Suppressor macrophage treated with lipopolysaccharide for 1 hour (primary cell): ENCODE results near the gene SNX15.
"Not testable (repeated sequence)": the region's sequence is repeated elsewhere in the genome, so short reads cannot be mapped to it uniquely, and the experiment has no call there.

Experiments
- DNase-seq, 3 donors: peaks; one replicate each; pipeline ENCODE4 v3.0.0-alpha.2; 2020 to 2022

The SNX15 gene

GRCh38 chr11:65016705-65017104, 10.5 kb upstream of the SNX15 start:
- DNase-seq: no peak

DNA sequence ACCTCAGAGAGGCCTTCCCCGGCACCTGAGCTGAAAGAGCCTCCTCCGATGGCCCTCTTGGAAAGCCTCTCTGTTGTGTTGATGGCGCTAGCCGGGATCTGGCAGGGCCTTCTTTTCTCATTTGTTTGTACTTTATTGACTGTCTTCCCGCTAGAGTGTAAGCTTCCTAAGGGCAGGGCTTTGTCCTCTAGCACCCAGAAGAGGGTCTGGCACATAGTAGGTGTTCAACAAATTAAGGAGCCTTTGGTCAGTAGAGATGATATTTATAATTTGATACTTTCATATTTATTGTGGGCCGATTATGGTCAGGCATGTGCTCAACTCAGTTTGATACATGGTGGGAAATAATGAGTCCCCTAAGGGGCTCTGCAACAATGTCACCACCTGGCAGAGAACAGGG, 9.3 kb upstream of the SNX15 start:
- no peak for DNase-seq

DNA sequence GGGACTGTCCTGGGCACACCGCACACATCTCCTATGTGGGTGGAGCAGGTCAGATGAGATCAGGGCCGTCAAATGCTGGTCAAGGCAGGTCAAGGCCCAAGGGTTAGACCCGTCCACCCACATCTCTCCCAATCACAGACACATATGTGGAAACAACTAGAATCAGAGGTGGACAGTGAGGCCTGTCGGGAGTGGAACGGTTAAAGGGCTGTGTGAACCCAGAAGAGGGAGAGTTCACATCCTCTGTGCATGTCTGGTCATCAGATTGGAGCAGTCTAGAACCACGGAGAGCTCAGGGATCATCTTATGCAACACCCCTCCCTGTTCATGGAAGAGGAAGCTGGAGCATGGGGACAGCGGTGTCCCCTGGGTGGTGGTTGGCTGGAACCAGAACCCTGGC, 7.4 kb upstream of the SNX15 start:
- no peak for DNase-seq

DNA sequence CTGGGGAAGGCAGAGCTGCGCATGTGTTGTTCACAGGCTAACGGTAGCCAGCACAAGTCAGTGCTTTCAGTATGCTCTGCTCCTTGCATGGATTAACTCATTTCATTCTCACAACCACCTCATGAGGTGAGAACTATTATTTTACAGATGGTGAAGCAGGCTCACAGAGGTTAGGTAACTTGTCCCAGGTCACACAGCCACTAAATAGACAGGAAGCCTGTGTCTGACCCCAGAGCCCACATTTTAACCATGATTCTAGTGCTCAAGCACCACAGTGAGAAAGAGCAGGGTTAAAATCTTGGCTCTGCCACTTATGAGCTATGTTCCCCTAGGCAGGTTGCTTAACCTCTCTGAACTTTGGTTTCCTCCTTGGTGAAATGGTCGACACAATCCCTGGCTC, 6.2 kb upstream of the SNX15 start:
- DNase-seq: no peak

- no peak for DNase-seq
These were observed 5.7 kb upstream of the SNX15 start for GRCh38 chr11:65021509-65021908.

DNA sequence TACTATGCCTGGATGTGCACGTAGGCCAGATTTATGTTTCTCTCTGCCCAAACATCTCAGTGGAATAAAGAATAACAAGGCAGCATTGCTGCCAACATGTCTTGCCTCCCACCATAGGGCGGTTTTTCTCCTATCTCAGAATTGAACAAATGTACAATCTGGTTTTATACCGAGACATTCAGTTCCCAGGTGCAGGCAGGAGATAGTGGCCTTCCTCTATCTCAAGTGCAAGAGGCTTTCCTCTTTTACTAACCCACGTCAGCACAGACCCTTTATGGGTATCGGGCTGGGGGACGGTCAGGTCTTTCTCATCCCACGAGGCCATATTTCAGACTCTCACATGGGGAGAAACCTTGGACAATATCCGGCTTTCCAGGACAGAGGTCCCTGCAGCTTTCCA, 3.7 kb upstream of the SNX15 start:
- DNase-seq: not testable (repeated sequence)

DNA sequence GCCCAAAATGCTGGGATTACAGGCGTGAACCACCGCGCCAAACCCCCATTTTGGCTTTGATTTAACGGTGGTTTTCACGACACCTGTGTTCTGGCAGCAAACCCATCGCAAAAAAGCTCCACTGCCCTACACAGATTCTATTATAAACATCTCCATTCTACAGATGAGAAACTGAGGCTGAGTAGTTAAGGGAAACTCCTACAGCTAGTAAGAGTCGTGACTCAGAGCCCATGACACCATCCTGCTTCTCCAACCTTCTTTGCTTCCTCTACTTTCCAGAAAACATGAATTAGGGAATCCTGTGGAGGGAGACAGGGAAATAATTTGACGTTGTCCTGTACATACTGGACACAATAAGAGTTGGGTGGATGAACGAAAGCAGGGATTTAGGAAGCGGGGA, 429 bp upstream of the SNX15 start:
- peak; percentile 39 to 67 (median 52) for DNase-seq

GRCh38 chr11:65032216-65032615, 5.0 kb downstream of the SNX15 start:
- DNase-seq: no peak

- DNase-seq: no peak
These were observed 7.2 kb downstream of the SNX15 start for GRCh38 chr11:65034423-65034822.

GRCh38 chr11:65035579-65035978, 8.3 kb downstream of the SNX15 start:
- DNase-seq: no peak

DNA sequence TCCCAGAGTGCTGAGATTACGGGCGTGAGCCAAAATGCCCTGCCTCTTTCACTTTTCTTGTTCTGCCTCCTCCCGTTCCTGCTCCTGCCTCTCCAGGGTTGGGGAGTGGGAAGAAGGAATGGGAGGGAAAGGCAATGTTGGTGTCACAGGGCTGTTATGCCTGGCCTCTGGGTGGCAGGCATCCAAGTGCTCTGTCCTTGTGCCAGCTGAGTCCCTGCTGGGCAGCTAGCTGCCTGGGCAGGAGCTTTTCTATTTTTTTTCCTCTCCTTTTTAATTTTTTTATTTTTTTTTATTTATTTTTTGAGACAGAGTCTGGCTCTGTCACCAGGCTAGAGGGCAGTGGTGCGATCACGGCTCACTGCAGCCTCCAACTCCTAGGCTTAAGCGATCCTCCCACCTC, 9.7 kb downstream of the SNX15 start:
- no peak for DNase-seq

GRCh38 chr11:65040520-65040846, 13.2 kb downstream of the SNX15 start:
- DNase-seq: no peak

DNA sequence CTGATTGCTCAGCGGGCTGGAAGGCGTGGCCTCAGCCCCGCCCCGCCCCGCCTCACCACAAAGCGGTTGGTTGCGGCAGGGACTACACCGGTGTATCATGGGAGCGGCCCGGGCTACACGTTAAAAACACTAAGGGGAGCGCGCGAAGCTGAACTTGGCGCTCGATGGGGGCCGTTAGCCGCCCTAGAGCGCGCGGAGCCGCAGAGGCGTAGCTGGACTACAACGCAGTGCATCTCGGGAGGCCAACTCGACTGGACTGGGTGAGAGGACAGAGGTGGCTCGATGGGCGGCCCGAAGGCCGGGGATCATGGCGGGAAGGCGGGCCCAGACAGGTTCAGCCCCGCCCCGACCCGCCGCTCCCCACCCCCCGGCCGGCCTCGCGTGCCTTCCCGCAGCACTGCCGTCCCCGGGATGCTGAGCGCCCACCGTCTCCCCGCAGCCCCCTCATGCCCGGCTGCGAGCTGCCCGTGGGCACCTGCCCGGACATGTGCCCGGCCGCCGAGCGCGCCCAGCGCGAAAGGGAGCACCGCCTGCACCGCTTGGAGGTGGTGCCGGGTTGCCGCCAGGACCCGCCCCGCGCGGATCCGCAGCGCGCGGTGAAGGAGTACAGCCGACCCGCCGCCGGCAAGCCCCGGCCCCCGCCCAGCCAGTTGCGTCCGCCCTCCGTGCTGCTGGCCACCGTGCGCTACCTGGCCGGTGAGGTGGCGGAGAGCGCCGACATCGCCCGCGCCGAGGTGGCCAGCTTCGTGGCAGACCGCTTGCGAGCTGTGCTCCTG, 13.8 kb downstream of the SNX15 start, which contains the start of gene SAC3D1:
Gene SAC3D1 (plus strand): TSS at position 364 of the 776 bp plus-strand sequence. CDS start 83 bp downstream, at position 447.
- DNase-seq: peak; percentile 90 to 95 (median 92)

GRCh38 chr11:65042891-65043290, 15.7 kb downstream of the SNX15 start:
- no peak for DNase-seq

- DNase-seq: peak; percentile 86 to 89 (median 89)
These were observed 16.8 kb downstream of the SNX15 start for GRCh38 chr11:65043881-65044501.

DNA sequence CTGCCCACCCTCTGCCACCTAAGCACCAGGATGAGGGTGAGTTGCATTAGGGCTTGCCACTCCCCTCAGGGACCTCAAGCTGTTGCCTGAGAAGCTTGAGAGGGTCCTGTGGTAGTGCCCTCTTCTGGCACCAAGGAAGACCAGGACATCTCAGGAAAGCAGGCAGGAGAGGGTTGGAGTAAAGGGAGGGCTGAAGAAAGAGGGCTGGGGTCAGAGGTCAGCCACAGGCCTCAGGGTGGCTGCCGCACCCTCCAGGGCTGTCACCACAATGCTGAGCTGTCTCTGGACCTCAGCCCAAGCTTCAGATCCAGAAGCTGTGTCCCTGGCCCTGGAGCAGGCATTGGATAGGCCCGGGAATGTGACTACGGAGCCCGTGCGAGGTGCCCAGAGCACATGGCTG, 17.8 kb downstream of the SNX15 start:
- DNase-seq: no peak

GRCh38 chr11:65045728-65046127, 18.5 kb downstream of the SNX15 start:
- no peak for DNase-seq

GRCh38 chr11:65047581-65048422, 20.6 kb downstream of the SNX15 start:
- no peak for DNase-seq

DNA sequence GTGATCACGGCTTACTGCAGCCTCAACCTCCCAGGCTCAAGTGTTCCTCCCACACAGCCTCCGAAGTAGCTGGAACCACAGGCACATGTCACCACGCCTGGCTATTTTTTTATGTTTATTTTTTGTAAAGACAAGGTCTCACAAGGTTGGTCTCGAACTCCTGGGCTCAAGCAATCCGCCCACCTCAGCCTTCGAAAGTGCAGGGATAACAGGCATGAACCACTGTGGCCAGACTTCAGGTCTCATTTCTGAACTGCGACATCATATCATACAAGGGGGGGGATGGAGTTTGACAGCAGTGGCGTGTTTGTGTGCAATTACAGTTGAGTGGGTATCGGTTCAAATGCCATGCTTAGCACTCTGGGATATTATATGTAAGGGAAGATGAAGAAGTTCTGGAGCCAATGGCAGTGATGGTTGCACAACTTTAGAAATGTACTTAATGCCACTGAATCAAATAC, 24.2 kb downstream of the SNX15 start:
- no peak for DNase-seq

DNA sequence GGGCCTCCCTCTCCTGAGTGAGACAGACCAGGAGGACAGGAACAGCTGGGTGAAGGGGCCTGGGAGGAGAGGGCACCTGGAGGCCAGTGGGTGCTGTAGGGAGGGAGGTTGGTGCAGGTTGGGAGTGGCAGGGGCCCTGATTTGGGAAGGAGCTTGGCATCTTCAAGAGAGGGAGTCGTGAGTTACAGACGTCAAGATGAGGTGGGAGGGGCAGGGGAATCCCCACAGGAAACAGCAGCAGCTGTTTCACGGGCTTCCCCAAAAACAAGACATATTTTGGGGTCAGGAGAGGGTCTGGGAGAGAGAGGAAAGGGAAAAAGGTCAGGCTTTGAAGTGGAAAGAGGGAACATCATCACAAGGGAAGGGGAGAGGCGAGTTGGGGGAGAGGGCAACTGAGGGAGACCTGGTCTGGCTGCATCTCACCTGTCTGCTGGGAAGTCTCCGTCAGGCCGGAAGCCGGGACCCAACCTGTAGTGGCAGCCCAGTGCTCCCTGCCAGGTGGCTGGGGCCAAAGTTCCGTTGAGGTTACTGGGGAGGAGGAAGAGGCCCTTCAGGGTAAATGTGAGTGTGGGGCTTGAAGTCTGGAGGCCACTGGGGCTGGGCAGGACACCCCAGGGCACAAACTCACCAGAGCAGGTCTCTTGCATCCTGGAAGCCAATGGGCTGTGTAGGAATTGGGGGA, 26.7 kb downstream of the SNX15 start:
- peak; percentile 35 to 56 (median 40) for DNase-seq

GRCh38 chr11:65055538-65055937, 28.3 kb downstream of the SNX15 start:
- no peak for DNase-seq

DNA sequence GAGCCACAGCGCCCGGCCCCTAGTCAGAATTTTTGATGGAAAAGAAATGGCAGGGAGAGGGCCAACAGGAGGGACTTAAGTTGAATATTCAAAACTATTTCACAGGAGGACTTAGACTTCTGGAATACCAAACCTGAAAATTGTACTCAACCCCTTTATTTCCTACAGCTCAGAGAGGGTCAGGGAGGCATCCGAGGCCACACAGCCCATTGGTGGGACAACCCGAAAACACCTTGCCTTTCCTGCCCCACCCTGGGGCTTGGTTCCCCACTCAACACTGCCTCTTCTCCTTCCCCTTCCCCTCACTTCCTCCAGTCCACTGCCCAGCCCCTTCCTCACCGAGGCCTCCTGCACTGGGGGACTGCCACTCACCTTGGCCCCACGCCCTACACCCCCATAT, 29.8 kb downstream of the SNX15 start:
- DNase-seq: no peak

GRCh38 chr11:65057526-65057925, 30.3 kb downstream of the SNX15 start:
- DNase-seq: no peak
